Fibroblast of skin of right biceps (primary cell): ENCODE data around the gene ADGRD2.

ENCODE experiments used
- DNase-seq: peaks from one replicate; pipeline ENCODE4 v3.0.0-alpha.2; 2013

ADGRD2 gene

DNA sequence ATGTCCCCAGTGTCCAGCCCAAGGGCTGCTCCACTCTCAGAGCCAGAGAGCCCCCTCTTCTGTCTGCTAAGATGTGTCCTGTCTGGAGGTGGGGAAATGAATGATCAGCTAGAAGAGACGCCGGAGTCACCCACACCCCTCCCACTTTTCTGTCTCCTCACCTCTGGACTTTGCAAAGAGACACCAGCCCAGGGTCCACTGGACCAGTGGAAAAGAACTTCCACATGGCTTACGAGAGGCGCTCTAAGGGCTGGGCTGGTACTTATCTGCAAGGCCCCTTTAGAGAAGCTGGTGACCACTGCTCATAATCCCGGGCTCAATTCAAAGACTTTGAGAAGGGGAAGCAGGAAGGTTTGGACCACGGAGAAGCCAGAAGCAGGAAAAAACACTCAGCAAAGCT is 47.8 kb downstream of the ADGRD2 start:
- no peak for DNase-seq

- DNase-seq, result no peak
Measured at GRCh38 chr9:124498499-124499146, 48.4 kb downstream of the ADGRD2 start.

DNA sequence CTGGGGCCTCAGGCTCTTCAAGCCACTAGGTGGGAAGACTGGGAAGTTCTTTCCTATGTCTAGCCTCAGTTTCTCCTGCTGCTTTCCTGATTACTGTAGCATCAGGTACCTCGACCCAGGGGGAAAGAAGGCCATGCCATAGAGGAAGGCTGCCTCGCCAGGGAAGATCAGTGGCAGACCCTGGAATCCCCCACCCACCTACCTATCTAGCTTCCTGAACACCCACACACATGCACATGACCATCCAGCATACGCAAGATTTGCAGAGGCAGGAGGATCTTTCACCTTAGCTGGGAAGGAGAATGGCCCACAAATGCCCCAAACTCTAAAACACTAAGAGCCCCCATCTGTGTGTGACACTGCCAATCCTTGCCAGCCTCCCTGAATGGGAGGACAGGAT is 49.0 kb downstream of the ADGRD2 start:
- no peak for DNase-seq

DNA sequence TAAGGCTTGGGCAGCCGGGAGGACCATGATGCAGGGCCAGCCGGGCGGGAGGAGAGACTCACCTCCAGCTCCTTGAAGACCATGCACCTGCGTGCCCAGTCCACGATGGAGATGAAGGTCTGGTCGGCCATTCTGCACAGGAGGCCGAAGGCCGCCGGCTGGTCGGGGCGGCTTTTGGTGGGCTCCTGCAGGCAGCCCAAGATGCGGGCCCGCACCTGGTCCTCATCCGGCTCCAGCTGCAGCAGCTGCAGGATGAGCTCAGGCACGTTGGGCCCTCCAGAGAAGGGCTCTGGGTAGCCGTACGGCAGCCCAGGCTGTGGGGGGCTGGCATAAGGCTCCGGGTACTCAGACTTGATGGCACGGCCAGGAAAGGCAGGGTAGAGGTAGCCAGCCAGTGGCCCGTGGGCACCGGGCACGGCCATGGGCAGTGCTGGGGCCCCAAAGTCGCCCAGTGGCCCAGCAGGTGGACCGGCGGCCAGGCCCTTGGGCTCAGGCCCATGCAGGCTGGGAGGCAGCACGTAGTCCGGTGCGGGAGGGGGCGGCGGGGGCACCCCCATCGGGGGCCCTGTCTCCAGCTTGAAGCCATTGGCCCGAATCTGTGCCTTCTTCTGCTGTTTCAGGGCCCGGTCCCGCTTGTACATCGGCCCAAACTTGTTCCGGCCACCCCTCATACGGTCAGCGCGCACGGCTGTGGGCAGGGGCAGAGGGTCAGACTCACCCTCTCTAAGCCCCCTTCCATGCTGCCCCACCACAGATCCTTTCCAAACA is 50.0 kb downstream of the ADGRD2 start:
- DNase-seq, result no peak

GRCh38 chr9:124500796-124501611 is 50.8 kb downstream of the ADGRD2 start:
- no peak for DNase-seq

DNA sequence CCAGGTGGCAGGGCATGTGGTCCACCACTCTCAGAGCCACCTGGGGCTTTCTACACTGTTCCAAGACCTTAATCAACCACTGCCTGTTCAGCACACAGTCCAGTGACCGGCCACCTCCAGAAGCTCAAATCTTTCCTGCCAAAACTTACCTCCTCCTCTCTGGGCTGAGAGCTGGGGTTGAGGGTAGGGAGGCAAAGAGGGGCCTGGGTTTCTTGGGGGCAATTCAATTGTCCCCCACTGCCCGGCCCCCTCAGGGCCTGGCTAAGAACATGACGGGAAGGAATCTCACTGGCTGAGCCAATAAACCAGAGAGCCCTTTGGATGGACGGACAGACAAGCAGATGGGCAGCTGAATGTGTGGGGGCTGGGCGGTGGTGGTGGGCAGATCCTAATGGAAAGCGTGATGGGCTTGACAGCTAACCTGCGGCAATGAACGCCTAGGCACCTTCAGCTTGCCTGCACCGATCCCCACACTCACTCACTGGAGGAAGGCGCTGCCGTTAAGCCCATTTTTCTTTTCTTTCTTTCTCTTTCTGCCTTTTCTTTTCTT is 51.6 kb downstream of the ADGRD2 start:
- no peak for DNase-seq

- DNase-seq, result no peak
Measured at GRCh38 chr9:124502711-124503702, 52.8 kb downstream of the ADGRD2 start.

GRCh38 chr9:124503713-124504529 is 53.7 kb downstream of the ADGRD2 start:
- no peak for DNase-seq

DNA sequence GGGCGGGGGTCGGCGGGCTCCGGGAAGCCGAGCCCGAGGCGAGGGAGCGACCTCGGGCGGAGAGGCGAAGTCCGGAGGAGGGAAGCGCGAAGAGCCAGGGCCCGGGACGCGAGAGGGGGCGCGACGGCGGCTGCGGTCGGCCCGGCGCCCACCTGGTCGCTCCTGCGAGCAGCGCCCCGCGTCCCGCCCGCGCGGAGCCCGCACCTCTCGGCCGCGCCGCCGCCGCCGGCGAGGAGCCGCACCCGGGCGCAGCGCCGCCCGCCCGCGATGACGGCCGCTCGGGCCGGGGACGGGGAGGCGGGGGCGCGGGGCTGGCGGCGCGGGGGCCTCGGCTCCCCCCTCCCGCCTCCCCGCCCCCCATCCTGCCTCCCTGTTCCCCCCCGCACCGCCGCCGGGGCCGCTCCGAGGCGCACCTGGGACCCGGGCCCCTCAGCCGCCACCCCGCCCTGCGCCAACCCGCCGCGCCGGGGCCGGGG is 54.3 kb downstream of the ADGRD2 start:
- no peak for DNase-seq

GRCh38 chr9:124505006-124505900 is 55.0 kb downstream of the ADGRD2 start:
- no peak for DNase-seq

DNA sequence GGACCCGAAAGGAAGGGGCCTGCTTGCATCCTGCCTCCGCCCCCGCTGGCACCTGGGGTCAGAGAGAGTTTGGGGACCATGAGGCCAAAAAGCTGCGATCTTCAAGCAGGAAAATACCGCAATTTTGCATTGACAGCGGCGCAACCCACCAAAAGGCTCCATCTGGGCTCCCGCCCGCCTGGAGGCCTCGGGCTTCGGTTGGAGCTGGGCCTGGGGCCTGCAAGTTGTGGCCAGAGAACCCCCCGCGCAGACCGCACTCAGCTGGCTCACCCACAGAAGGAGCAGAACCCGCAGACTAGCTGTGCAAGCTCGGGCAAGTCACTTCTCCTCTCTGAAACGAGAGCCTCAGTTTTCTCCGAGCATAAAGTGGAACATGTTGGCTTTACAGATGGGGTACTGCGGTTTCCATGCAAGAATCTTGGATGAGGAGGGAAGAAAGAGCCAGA is 55.7 kb downstream of the ADGRD2 start:
- DNase-seq, result no peak

DNA sequence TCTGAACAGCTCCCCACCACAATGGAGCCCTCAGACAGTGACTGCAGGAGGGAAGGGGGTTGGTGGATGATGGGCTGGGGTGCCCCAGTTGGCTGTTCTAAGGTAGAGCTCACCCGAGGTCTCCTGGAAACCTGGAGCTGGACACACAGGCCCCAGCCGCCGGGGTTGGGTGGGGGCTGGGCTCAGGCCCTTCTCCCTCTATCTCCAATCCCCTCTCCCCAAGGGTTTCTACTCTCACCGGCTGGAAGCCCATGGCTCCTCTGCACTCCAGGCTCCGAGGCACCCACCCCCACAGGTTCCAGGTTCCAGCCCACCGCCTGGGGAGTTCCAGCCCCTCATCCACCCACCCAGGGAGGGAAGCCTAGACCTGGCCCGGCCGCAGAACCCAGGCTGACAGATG is 56.2 kb downstream of the ADGRD2 start:
- DNase-seq, result no peak

DNA sequence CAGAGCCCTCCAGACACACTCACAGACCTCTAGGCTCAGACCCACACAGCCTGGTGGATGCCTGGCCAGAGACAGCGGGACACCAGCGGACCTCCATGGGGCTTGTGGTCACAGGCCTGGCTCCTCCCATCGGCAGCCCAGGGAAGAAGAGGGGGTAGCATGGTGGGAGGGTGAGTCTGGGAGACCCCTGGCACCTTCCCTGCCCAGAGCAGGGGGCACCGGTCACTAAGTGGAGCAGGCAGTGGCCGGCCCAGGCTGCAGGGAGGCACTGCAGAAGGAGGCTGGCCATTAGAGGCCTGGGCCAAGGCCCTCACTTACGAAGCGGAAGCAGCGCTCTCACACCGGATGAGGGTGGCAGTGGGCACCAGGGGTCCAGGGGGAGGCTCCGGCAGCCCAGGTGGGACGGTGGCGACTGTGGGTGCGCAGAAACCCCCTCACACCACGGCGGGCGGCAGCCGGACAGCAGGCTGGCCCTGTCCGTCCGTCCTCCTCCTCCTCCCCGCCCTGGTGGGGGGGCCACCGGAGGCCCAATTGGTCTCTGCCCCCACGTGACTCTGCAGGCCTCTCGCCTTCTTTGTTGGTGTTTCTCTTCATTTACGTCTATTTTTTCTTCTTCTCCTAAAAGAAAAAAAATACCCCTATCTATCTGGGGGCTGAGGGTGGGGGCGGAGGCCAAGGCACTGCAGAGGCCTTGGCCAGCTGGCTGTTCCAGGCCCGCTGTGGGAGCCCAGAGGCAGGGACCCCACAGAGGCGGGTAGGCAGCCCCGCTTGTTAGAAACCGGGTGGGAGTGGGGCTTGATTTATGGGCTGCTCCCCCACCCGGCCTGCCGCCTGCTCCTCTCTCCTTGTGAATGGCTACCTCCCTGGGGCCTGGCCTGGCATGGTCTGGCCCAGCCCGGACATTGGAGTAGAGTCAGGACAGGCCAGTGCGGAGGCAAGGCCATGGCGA is 57.0 kb downstream of the ADGRD2 start, which contains the start of gene NR5A1:
TSS of gene NR5A1 (minus strand) at position 469 of the 949 bp plus-strand sequence. CDS start 4,004 bp downstream, outside the sequence.
- DNase-seq, result no peak

GRCh38 chr9:124507880-124508423 is 57.7 kb downstream of the ADGRD2 start:
- DNase-seq, result no peak

DNA sequence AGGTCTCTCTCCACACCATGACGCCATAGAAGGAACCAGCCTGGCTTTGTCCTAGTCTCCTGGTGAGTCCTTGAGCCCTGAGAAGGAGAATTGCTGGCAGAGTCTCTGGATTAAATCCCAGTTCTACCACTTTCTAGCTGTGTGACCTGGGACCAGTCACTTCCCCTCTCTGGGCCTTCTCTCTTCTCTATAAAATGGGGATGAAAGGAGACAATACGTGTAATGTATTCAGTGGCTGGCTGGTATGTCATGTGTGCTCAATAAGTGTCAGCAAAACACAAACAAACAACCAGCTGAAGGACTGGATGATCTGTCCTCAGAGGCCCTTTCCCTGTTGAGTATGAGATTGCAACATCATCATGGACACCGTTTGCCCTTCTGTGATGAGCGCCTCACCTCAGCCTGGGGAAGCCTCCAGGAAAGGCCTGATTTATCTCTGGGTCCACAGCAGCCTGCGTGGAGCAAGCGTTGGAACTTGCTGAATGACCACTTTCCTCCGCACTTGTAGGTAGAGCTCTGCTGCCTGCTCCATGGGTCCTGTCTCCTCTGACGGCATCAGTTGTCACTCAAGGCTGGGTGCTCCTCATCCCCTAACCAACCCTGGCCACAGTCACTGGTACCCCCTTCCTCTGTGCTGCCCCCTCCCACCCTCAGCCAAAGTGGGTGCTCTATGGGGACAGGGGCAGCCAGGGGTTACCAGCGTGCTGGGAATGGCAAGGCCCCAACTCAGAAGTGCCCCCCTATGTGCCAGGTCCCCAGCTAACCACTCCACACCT is 60.6 kb downstream of the ADGRD2 start:
- DNase-seq, result no peak

DNA sequence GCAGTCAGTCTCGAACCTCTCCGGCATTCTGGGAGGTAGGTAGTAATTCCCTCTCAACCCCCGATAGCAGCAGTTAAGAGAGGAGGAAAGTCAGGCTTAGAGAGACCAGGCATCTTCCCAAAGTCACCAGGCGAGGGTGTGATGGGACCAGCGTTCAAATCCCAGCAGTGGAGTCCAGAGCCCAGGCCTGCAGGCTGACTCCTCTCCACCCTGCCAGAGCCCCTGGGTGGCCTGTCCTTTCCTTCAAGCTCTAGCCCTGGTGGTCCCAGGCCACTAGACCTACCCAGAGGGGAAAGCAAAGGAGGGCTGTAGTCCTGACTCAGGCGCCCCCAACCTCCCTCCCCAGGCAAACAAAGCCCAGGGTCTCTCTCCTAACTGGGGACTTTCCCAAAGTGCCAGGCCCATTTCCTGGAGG is 61.2 kb downstream of the ADGRD2 start:
- DNase-seq, result no peak
